ENCODE results near the gene JMJD4. TPM values are rescaled to one million over a fixed set of nuclear protein-coding genes. Genes with fewer than 3 reads are reported as not detected.

JMJD4 gene
- total and polyA plus RNA-seq, 2 of the 8 experiments (the other 6 are each of a cell fraction or from before 2014, with no cell fraction given): 13.2 to 23.3 TPM

GRCh38 chr1:227747382-227747781, 12.3 kb upstream of the JMJD4 start:
- Histone ChIP-seq H2AK5ac (ENCODE audit: low read depth, low read length) (no peak overlapping the region), H4K20me1 (replicated peaks in 1 of 2; ENCODE audit: control insufficient read depth in 1 of 2, insufficient read depth in 2 of 2, low read length in 2 of 2) (peaks cover 16 to 42% of the 10 kb centered on the region in 2 experiments), H3K9ac (replicated peaks in 1 of 4; ENCODE audit: extremely low read depth in 1 of 4, low read depth in 3 of 4, low read length in 3 of 4) (no peak overlapping the region), H3K23me2 (ENCODE audit: low read depth, low read length) (no peaks in the 10 kb centered on the region), H3K36me3 (ENCODE audit: control insufficient read depth in 2 of 4, insufficient read depth in 4 of 4, low read length in 3 of 4) (peaks cover 0 to 7% (median 3%) of the 10 kb centered on the region in 4 experiments; a peak in 6 of 8 replicates), H3K4ac (replicated peaks; ENCODE audit: insufficient read length, low read depth, low read length) (no peak overlapping the region), H2BK120ac (replicated peaks; ENCODE audit: low read depth, low read length) (no peak overlapping the region), H4K8ac (ENCODE audit: extremely low read depth, insufficient read depth, low read length) (no peak overlapping the region), H2BK12ac (ENCODE audit: low read depth, low read length) (no peak overlapping the region), H3K23ac (ENCODE audit: insufficient read length) (no peak overlapping the region), H2AFZ (ENCODE audit: low read length) (no peak overlapping the region), H3K14ac (ENCODE audit: insufficient read length) (no peak overlapping the region), H3K27me3 (replicated peaks in 1 of 4; ENCODE audit: control insufficient read depth in 3 of 4, extremely low read depth in 1 of 4, insufficient read depth in 3 of 4, low read length in 3 of 4) (no peaks in the 10 kb centered on the region), H2BK15ac (ENCODE audit: low read length) (no peak overlapping the region), H3K79me2 (ENCODE audit: control insufficient read depth in 1 of 2, insufficient read depth in 2 of 2, low read length in 2 of 2) (peaks cover 4 to 77% of the 10 kb centered on the region in 2 experiments; a peak in 3 of 4 replicates), H4K91ac (replicated peaks; ENCODE audit: insufficient read length, low read length) (no peak overlapping the region), H3K4me3 (ENCODE audit: extremely low read depth in 1 of 4, insufficient read depth in 2 of 4, low read depth in 3 of 4, low read length in 4 of 4) (no peak overlapping the region), H3K27ac (ENCODE audit: low read depth, low read length) (no peak overlapping the region), H3K18ac (ENCODE audit: extremely low read depth, low read length) (no peak overlapping the region), H3K79me1 (ENCODE audit: low read depth, low read length) (peaks cover 19% of the 10 kb centered on the region), H2BK20ac (ENCODE audit: low read length) (no peak overlapping the region), H4K5ac (ENCODE audit: insufficient read length, low read depth, low read length) (no peak overlapping the region), H3K4me2 (ENCODE audit: insufficient read depth in 1 of 2, low read depth in 2 of 2, low read length in 2 of 2) (no peak overlapping the region), H2BK5ac (ENCODE audit: low read depth, low read length) (no peak overlapping the region), H3K9me3 (ENCODE audit: insufficient read depth in 2 of 2, low read depth in 1 of 2, low read length in 1 of 2) (no peaks in the 10 kb centered on the region), H3K56ac (replicated peaks; ENCODE audit: insufficient read length, low read depth, low read length) (no peak overlapping the region), H3K4me1 (replicated peaks in 1 of 4; ENCODE audit: control insufficient read depth in 3 of 4, insufficient read depth in 4 of 4, low read length in 3 of 4) (no peaks in the 10 kb centered on the region)
- 85% methylated on average over 8 of the region's 8 CpGs; no CpG with 5 or more reads in 1 of the 2 experiments for WGBS, 2 experiments (ENCODE audit: extremely low coverage in 1 of 2, insufficient coverage in 1 of 2, insufficient read length in 1 of 2, insufficient replicate concordance in 2 of 2, low coverage in 1 of 2, low lambda C conversion rate in 2 of 2, missing lambda C conversion rate in 1 of 2)
- ChIA-PET CTCF (ENCODE audit: partially characterized antibody) (interaction anchor here (1.1 kb wide), 2 partner anchors 14 to 17 kb away, joined by 3 read pairs; no protein-coding TSS in a partner anchor), POLR2A (ENCODE audit: partially characterized antibody) (no interaction called here)
- FAIRE-seq (no peak), DNase-seq (ENCODE audit: low read depth in 1 of 2, low spot score in 2 of 2) (no peak)
- TF ChIP-seq JUND (IDR thresholded peaks at IDR 0.05; ENCODE audit: low read length) (no peak), ATF3 (IDR thresholded peaks at IDR 0.05; ENCODE audit: insufficient read depth, low read depth, low read length) (no peak), CBX5 (IDR thresholded peaks at IDR 0.05; ENCODE audit: low read depth, low read length) (no peak), ATF2 (IDR thresholded peaks at IDR 0.05; ENCODE audit: low read length) (no peak), CREB1 (IDR thresholded peaks at IDR 0.05) (no peak), RFX5 (IDR thresholded peaks at IDR 0.05; ENCODE audit: borderline replicate concordance, low read depth, low read length) (no peak), CHD1 (IDR thresholded peaks at IDR 0.05; ENCODE audit: low read depth, low read length) (no peak), CHD2 (IDR thresholded peaks at IDR 0.05; ENCODE audit: low read length) (no peak), EP300 (IDR thresholded peaks at IDR 0.05; ENCODE audit: borderline replicate concordance in 1 of 2, low read depth in 2 of 2, low read length in 2 of 2) (no peak), MAX (IDR thresholded peaks at IDR 0.05) (no peak), NANOG (IDR thresholded peaks at IDR 0.05; ENCODE audit: insufficient read depth, low read depth, low read length, poor library complexity, severe bottlenecking) (no peak), BRCA1 (IDR thresholded peaks at IDR 0.05; ENCODE audit: low read depth, low read length) (no peak)

Data from H1 (cell line).